Activated CD4-positive, alpha-beta T cell treated with anti-CD3 and anti-CD28 coated beads, Interleukin-2, amount 10 ng/mL, durations not matched to agents 7 days and 5 days (primary cell): ENCODE measurements around the gene DOK1. TPM values are rescaled to one million over a fixed set of nuclear protein-coding genes. Genes with fewer than 3 reads are reported as not detected.

Source experiments
- CTCF ChIA-PET: fragments of 350-600 bp; sonication (Branson Sonifier 250); formaldehyde crosslinking; loops from one replicate; lab custom pipeline; 2021; ENCODE audit warnings: antibody characterized with exemption; lab: Charles Lee
- POLR2A ChIA-PET: fragments of 350-600 bp; sonication (Branson Sonifier 250); formaldehyde crosslinking; loops from one replicate; lab custom pipeline; 2021; ENCODE audit warnings: antibody characterized with exemption; lab: Charles Lee
- DNase-seq: peaks from one replicate; pipeline ENCODE4 v3.0.0-alpha.2; 2020
- H3K27ac Mint-ChIP-seq: one replicate; pipeline ENCODE4 v1.8.0; 2021; ENCODE audit warnings: mild to moderate bottlenecking, moderate library complexity, mixed read lengths
- H3K27me3 Mint-ChIP-seq: one replicate; pipeline ENCODE4 v1.8.0; 2021; ENCODE audit warnings: mixed read lengths
- H3K36me3 Mint-ChIP-seq: one replicate; pipeline ENCODE4 v1.8.0; 2021; ENCODE audit warnings: low read depth, mixed read lengths
- H3K4me1 Mint-ChIP-seq: one replicate; pipeline ENCODE4 v1.8.0; 2021; ENCODE audit warnings: mixed read lengths
- H3K4me3 Mint-ChIP-seq: one replicate; pipeline ENCODE4 v1.8.0; 2021; ENCODE audit warnings: mild to moderate bottlenecking, moderate library complexity, mixed read lengths
- H3K9me3 Mint-ChIP-seq: one replicate; pipeline ENCODE4 v1.8.0; 2021; ENCODE audit warnings: mixed read lengths
- total RNA-seq, 2 experiments: library from RNA; stranded (reverse); gene quantifications; one replicate each; pipeline ENCODE4 v1.2.3, GENCODE V29; 2021

Gene DOK1
- total RNA-seq, 2 experiments from 2014 or later, result 28.0 to 34.4 TPM

DNA sequence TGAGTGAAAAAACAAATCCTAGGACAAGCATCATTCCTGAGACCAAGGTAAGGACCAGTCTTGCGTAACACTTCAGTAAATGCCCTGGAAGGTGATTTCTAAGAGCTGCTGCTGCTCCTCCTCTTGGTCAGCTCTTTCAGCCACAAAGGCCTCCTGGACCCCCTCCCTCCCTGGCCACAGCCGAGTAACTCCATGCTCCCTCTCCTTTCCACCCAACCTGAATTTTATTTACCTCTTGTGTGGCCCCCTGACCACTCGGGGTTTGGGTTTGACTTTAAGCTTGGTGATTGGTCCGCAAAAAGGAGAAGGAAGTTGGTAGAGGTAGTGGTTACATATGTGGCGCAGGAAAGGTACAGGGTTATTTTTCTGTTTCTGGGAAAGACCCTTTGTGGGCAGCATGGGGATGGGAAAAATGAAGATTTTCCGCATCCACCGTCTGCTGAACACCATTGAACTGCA is 15.6 kb upstream of the DOK1 start:
- peaks cover 10% of the 10 kb centered on the region for H3K4me1 Mint-ChIP-seq
- no peak overlapping the region for H3K4me3 Mint-ChIP-seq
- no peak overlapping the region for H3K27ac Mint-ChIP-seq
- ChIA-PET CTCF (interaction anchor here (0.9 to 2.1 kb wide), 7 partner anchors 9 to 418 kb away, joined by 3 to 7 read pairs (median 4); partner anchors contain the start of genes AUP1 and HTRA2), POLR2A (interaction anchor here (0.7 kb wide), 1 partner anchor 147 kb away, joined by 3 read pairs; no protein-coding TSS in a partner anchor)
- no peaks in the 10 kb centered on the region for H3K36me3 Mint-ChIP-seq
- DNase-seq, result no peak
- H3K9me3 Mint-ChIP-seq, result no peaks in the 10 kb centered on the region
- peaks cover 34% of the 10 kb centered on the region for H3K27me3 Mint-ChIP-seq

DNA sequence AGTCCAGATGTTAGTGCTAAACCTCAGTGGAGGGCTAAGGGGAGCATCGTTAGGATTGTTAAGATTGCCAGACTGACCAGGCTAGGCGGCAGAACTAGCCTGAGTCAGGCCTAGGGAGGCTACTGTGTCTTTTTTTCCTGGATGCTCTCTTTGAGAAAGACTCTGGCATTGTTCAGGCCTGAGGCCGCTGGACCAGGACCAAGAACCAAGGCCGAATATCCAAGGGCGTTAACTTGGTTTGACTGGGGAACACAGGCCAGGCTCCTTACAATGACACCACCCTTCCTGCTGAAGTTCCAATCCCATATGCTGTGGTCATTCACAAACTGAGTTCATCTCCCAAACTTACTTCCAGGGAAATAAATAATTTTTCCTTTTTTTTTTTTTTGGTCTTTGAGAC is 14.2 kb upstream of the DOK1 start:
- ChIA-PET POLR2A (no interaction called here), CTCF (interaction anchor here (1.0 to 3.4 kb wide), 4 partner anchors 9 to 39 kb away, joined by 4 to 16 read pairs (median 4); partner anchors contain the start of gene HTRA2)
- Mint-ChIP-seq H3K36me3 (no peaks in the 10 kb centered on the region), H3K9me3 (no peaks in the 10 kb centered on the region), H3K4me3 (no peak overlapping the region), H3K4me1 (peaks cover 10% of the 10 kb centered on the region), H3K27ac (no peak overlapping the region), H3K27me3 (peaks cover 43% of the 10 kb centered on the region)
- no peak for DNase-seq

DNA sequence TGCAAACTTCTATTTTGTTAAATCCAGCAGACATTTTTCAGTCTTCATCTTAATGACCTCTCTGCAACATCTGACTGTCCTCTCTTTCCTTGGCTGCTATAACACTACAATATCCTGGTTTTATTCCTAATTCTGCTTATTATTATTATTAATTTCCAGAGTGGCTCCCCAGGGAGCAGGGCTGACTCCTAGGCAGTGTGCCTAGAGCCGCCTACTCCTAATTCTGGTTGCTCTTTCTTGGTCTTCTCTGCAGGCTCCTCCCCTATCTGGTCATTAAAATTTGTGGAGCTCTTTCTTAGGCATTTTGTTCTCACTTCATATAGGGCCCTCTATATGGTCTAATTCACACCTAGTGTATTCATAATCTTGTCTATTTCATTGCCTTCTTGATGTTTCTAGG is 11.5 kb upstream of the DOK1 start:
- Mint-ChIP-seq H3K36me3 (no peaks in the 10 kb centered on the region), H3K27ac (no peak overlapping the region), H3K4me3 (no peak overlapping the region), H3K27me3 (peaks cover 56% of the 10 kb centered on the region), H3K4me1 (peaks cover 10% of the 10 kb centered on the region), H3K9me3 (no peaks in the 10 kb centered on the region)
- ChIA-PET CTCF (interaction anchor here (3.4 kb wide), 1 partner anchor 12 kb away, joined by 16 read pairs; the partner anchor contains the start of gene HTRA2), POLR2A (no interaction called here)
- no peak for DNase-seq

DNA sequence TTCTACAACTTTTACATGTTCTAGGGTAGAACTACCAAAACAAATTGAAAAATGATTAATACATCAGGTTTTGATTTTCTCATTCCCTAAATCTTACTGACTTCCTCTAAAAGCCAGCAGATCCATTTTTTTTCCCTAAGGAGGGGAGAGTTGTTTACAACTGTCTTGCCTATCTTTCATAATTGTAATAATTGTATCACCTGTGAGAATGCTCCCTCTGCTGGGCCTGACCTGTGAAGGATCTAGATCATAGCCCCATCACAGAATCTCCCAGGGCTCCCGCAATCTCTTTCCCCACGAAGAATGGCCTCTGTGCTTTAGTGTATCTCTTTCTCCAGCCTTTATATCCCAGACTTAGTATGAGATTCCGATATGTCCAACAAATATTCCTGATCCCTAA is 9.9 kb upstream of the DOK1 start:
- POLR2A ChIA-PET, result no interaction called here
- Mint-ChIP-seq H3K36me3 (no peaks in the 10 kb centered on the region), H3K4me1 (peaks cover 8% of the 10 kb centered on the region), H3K4me3 (no peak overlapping the region), H3K27ac (no peak overlapping the region), H3K9me3 (no peaks in the 10 kb centered on the region), H3K27me3 (peaks cover 54% of the 10 kb centered on the region)
- no peak for DNase-seq
- CTCF ChIA-PET, result interaction anchor here (0.8 to 1.4 kb wide), 3 partner anchors 13 to 32 kb away, joined by 3 to 5 read pairs (median 4); no protein-coding TSS in a partner anchor

DNA sequence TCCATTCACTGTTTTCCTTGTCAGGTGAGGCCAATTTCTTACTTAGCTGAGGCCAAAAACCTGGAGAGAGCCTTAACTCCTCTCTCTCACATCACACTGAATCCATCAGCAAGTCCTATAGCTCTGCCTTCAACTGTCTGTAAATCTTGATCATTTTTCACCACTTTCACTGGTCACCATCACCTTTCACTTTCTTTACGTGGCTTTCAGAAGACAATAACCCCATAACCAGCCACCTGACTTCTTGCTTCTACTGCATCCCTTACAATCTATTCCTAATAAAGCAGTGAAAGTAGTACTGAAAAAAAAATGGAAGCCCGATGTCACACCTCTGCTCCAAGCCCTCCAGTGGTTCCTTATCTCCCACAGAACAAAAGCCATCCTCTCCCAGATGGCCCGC is 8.5 kb upstream of the DOK1 start:
- Mint-ChIP-seq H3K36me3 (no peaks in the 10 kb centered on the region), H3K27ac (no peak overlapping the region), H3K9me3 (no peaks in the 10 kb centered on the region), H3K4me3 (no peak overlapping the region), H3K4me1 (peaks cover 10% of the 10 kb centered on the region), H3K27me3 (peaks cover 62% of the 10 kb centered on the region)
- CTCF ChIA-PET, result interaction anchor here (0.7 to 1.7 kb wide), 4 partner anchors 10 to 42 kb away, joined by 3 to 5 read pairs (median 4); no protein-coding TSS in a partner anchor
- POLR2A ChIA-PET, result no interaction called here
- no peak for DNase-seq

DNA sequence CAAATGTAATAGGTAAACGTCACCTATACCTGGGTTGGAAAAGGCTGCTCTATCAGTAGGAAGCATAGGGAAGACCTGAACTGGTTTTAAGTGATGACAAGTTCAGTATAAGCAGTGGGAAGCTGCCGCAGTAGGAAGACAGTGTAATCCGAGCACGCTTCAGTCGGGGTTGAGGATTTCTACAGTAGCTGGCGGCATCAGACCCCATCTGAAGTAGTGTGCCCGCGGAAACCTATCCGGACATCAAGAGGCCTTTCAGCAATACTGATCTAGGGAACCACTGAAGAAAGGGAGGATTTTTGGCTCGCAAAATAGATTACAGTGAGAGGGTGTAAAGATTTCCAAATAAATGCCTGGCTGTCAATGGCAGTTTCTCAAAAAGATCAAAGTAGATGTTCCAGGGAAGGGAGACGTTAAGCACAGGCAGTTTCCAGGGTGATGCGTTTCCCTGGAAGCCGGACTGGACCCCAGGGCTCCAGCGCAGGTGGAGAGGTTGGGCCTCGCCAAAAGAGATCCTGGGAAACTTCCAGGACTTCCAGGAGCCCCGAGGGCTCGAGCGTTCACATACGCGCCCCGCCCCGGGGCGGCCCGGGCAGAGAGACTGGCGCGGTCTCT is 6.1 kb upstream of the DOK1 start:
- H3K9me3 Mint-ChIP-seq, result no peaks in the 10 kb centered on the region
- ChIA-PET POLR2A (no interaction called here), CTCF (interaction anchor here (0.6 to 1.1 kb wide), 2 partner anchors 75 to 1354 kb away, joined by 3 to 4 read pairs; partner anchors contain the start of gene MRPL53)
- no peak overlapping the region for H3K27ac Mint-ChIP-seq
- peak overlapping the region; percentile 55 for H3K4me3 Mint-ChIP-seq
- H3K36me3 Mint-ChIP-seq, result no peaks in the 10 kb centered on the region
- H3K4me1 Mint-ChIP-seq, result peaks cover 16% of the 10 kb centered on the region
- H3K27me3 Mint-ChIP-seq, result peaks cover 62% of the 10 kb centered on the region
- no peak for DNase-seq

DNA sequence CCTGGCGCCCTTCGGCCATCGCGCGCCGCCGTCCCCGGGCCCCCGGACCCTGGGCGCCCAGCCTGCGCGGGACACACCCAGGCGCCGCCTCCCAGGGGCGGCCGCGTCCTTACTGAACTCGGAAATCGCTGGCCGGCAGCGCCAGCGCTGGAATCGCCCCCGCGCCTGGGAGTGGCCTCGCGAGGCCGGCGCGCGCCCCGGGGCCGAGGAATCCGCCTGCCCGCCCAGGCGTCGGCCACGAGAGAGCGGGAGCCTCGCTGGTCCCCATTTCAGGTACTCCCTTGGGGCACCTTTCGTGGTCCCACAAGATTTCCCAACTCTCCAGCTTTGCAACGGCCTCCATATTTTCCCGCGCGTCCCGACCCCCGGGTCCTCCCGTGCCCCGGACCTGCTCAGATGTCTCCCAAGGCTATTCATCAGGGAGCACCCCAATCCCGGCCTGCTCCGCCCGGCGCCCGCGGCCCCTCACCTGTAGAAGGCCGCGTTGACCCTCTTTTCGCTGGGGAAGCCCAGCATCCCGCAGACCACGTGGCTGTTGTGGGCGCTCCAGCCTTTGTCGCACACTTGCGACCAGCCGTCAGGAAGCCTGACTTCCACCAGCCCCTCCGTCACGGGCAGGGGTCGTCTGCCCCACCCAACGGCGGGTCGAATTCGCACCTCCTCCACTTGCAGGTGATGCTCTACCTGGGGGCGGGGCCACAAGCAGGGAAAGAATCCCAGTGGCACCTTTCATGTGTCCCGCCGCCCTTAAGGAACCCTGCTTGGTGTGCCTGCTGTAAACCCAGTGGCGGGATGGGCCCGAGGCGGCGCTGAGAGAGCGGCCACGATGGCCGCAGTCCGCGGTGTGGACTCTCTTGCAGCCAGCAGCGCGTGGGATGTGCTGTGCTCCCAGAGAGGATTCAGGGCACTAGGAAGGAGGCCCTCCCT is 5.4 kb upstream of the DOK1 start:
- Mint-ChIP-seq H3K27ac (no peak overlapping the region), H3K27me3 (peaks cover 62% of the 10 kb centered on the region), H3K4me1 (peaks cover 19% of the 10 kb centered on the region), H3K36me3 (no peaks in the 10 kb centered on the region), H3K4me3 (peak overlapping the region; percentile 49), H3K9me3 (no peaks in the 10 kb centered on the region)
- no peak for DNase-seq
- POLR2A ChIA-PET, result no interaction called here
- CTCF ChIA-PET, result interaction anchor here (0.9 to 2.2 kb wide), 4 partner anchors 15 to 76 kb away, joined by 3 to 5 read pairs (median 4); partner anchors contain the start of genes CCDC142, MRPL53 and TTC31

DNA sequence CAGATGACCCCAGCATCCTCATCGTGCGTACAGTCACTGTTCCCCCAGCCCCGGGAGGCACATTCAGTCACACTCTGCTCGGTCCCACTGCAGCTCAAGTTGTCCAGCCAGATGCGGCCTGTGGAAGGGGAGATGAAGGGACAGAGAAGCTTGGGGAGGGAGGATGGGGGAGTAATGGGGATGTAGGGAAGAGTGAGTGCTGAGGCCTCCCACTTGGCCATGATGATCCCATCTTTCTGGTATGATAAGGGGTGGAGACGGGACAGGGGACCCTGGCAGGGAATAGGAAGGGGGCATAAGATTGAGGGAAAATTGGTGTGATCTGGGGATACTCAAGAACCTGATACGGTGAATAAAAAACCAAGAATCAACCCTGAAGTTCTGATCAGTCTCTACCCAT is 4.3 kb upstream of the DOK1 start:
- CTCF ChIA-PET, result interaction anchor here (0.9 to 2.2 kb wide), 5 partner anchors 10 to 67 kb away, joined by 3 to 5 read pairs (median 4); partner anchors contain the start of genes CCDC142 and TTC31
- POLR2A ChIA-PET, result interaction anchor here (0.9 kb wide), 1 partner anchor 29 kb away, joined by 3 read pairs; no protein-coding TSS in a partner anchor
- Mint-ChIP-seq H3K9me3 (no peaks in the 10 kb centered on the region), H3K36me3 (no peaks in the 10 kb centered on the region), H3K4me3 (peak overlapping the region; percentile 6), H3K4me1 (peaks cover 19% of the 10 kb centered on the region), H3K27me3 (peaks cover 53% of the 10 kb centered on the region), H3K27ac (no peak overlapping the region)
- DNase-seq, result no peak

DNA sequence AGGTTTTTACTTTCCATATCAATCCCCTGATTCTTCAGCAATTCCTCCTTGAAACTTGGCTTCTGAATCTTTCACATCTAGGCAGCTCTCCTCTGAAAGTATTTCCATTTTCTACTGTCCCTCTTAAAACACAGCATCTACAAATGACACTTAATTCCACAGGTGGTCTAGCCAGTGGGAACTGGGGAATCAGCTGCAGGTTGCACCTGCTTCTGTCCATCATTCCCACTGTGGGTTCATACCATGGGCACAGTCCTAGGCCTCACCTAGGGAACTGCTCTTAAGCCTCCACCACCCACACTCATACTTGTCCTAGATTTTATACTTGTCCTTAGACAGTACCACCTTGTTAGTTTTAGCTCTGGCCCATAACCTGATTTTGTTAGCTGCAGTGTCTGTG is 3.0 kb upstream of the DOK1 start:
- POLR2A ChIA-PET, result no interaction called here
- no peak overlapping the region for H3K4me3 Mint-ChIP-seq
- no peaks in the 10 kb centered on the region for H3K9me3 Mint-ChIP-seq
- H3K27ac Mint-ChIP-seq, result no peak overlapping the region
- no peak for DNase-seq
- CTCF ChIA-PET, result interaction anchor here (1.2 kb wide), 2 partner anchors 20 to 21 kb away, joined by 3 to 5 read pairs; no protein-coding TSS in a partner anchor
- H3K4me1 Mint-ChIP-seq, result peaks cover 30% of the 10 kb centered on the region
- peaks cover 5% of the 10 kb centered on the region for H3K36me3 Mint-ChIP-seq
- H3K27me3 Mint-ChIP-seq, result peaks cover 41% of the 10 kb centered on the region

DNA sequence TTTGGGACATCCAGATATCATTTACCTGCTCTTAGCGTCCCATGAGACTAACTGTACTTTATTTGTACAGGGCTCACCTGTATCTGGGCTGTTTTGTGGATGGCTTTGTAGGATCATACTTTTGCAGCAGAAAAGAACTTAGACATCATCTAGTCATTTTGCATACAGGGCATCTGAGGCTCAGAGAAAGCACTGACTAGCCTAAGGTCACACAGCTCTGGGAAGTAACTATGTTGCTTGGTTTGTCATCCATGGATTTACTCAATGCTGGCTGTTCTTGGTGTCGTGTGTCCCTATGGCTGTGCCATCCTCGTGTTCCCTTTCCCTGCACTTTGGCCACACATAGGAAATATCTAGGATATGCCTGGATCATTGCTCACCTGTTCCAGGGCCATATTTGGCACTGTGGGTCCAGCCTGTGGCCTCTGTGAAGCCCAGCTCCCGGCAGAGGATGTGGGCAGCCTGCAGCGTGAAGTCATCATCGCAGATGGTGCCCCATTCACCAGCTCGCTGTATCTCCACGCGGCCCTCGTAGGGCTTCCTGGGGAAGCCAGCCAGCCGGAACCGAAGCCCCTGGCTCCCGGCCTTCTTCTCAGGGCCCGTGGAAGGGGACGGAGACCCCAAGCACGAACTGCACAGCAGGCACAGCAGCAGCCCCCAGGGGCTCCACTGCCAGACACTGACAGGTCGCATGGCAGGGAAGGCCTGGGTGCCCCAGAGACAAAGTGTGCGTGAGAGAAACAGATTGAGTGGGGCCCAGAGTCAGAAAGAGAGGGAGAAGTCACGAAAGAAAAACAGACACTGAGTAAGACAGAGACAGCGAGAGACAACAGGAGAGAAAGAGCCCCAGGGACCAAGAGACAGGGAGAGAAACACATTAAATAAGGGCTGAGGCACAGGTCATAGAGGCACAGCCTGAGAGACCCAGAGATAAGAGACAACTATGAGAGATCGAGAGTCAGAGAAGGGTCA is 2.3 kb upstream of the DOK1 start:
- H3K36me3 Mint-ChIP-seq, result peaks cover 9% of the 10 kb centered on the region
- ChIA-PET CTCF (interaction anchor here (1.1 to 1.2 kb wide), 3 partner anchors 18 to 20 kb away, joined by 3 to 5 read pairs (median 4); no protein-coding TSS in a partner anchor), POLR2A (no interaction called here)
- no peak overlapping the region for H3K4me3 Mint-ChIP-seq
- H3K4me1 Mint-ChIP-seq, result peaks cover 33% of the 10 kb centered on the region
- DNase-seq, result no peak
- H3K27ac Mint-ChIP-seq, result peak overlapping the region; percentile 47
- peaks cover 39% of the 10 kb centered on the region for H3K27me3 Mint-ChIP-seq
- H3K9me3 Mint-ChIP-seq, result no peaks in the 10 kb centered on the region

DNA sequence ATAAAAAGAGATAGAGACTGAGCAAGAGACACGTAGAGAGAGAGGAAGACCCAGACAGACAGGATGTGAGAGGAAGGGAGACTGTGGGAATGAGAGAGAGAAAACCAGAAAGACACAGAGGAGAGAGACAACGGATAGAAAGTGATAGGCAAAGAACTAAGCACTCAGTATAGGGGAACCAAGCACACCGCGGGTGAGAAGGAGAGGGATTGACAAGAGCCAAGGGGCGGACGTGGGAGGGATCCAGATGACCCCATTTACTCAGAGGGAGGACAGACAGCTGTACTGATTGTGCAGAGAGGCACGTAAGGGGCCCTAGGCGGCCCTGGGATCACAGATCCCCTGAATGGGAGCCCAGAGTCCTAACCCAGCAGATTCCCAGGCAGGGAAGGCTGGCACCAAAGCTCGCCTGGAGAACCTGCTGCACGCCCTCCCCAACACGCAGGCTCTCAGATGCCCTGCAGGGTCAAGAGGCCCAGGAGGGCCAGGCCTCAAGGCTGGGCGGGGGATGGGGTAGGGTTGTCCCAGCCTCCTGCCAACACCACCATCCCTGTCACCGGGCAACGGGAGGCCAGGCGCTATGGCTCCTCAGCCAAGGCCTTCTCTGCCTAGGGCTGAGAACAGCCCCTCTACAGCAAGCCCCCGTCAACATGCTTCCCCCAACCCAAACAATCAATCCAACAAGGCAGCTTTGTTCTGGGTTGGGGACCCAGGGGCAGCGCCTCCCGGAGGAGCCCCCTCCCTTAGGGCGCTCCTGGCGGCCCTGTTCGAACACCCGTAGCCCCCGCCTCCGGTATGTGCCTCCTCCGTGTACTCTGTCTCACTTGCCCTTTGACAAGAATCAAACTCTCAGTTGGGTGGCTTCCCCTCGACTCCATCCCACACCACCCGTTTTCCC is 1.4 kb upstream of the DOK1 start:
- Mint-ChIP-seq H3K27me3 (peaks cover 31% of the 10 kb centered on the region), H3K4me1 (peaks cover 31% of the 10 kb centered on the region), H3K4me3 (peak overlapping the region; percentile 60), H3K9me3 (no peaks in the 10 kb centered on the region), H3K27ac (peak overlapping the region; percentile 90), H3K36me3 (peaks cover 10% of the 10 kb centered on the region)
- no peak for DNase-seq
- ChIA-PET POLR2A (no interaction called here), CTCF (interaction anchor here (1.1 kb wide), 2 partner anchors 19 to 33 kb away, joined by 3 to 4 read pairs; no protein-coding TSS in a partner anchor)
